NCI-H2107 (cell line): ENCODE data around the gene MCM3AP.

Experiments used
- DNase-seq: peaks from one replicate; lab custom pipeline; 2025; lab: John Stamatoyannopoulos, UW

Gene MCM3AP

DNA sequence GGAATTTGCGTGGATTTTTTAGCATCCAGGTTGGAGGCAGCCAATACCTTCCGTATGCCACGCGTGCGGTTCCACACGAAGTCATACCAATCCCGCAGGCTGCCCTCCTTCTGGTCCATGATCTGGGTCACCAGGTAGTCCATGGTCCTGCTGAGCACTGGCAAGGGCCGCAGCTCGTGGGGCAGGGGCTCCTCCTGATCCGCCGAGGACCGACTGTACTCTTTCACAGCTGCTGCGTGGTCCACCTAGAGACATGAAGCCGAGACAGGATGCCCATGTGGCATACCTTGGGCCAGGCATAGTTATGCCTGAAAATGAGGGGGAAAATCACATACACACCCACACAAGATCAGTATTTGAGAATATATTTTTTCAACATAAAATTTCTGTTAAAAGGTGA, 12.1 kb downstream of the MCM3AP start:
- no peak for DNase-seq

DNA sequence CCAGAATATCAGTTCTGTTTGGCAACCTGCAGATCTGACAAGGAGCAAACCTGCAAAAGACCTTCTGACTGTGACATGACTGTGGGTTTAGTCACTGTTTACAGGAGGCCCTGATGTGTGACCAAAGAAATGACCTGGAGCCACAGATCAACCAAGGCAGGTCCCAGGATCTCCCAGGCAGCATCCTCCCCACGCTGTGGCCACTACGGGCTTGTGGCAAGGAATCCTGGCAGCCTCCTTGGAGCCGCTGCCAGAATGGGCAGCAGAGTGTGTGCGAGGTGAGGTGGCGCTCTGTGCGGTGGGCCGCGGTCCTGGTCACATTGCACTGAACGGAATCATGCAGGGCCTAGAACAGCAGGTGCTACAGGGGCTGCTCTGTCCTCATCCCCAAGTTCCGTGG, 15.9 kb downstream of the MCM3AP start:
- DNase-seq = no peak

DNA sequence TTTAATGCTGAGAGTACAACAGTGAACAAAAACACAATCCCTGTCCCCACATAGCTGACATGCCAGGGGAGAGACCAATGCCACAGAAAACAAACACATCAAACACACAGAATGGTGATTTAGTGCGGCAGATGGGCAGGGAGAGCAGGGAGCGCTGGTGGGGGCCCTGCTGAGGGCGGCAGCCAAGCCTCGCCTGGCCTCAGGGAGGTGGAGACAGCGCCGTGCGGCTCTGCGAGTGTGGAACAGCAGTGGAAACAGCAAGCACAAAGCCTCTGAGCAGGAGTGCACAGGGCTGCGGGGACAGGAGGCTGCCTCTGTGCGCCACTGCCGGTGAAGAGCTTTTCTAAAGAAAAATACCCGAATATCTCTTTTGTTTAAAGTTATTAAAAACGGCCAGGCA, 17.0 kb downstream of the MCM3AP start:
- DNase-seq = no peak

DNA sequence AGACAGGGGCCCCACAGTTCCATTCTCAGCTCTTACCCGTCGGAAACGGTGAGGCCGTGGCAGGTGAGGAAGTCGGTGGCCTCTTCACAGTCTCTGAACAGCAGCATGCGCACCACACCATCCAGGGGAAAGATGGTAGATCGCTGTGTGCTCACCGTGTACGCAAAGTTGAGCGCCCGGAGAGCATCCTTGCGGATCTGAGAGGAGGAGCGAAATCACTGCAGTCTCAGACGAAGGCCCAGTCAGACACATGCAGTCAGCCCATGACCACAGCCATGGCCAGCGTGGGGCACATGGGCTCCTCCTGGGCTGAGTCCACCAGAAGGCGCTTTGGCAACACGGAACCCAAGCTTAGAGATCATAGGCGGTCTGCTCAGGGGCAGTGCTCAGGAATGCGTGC, 18.5 kb downstream of the MCM3AP start:
- DNase-seq = no peak

DNA sequence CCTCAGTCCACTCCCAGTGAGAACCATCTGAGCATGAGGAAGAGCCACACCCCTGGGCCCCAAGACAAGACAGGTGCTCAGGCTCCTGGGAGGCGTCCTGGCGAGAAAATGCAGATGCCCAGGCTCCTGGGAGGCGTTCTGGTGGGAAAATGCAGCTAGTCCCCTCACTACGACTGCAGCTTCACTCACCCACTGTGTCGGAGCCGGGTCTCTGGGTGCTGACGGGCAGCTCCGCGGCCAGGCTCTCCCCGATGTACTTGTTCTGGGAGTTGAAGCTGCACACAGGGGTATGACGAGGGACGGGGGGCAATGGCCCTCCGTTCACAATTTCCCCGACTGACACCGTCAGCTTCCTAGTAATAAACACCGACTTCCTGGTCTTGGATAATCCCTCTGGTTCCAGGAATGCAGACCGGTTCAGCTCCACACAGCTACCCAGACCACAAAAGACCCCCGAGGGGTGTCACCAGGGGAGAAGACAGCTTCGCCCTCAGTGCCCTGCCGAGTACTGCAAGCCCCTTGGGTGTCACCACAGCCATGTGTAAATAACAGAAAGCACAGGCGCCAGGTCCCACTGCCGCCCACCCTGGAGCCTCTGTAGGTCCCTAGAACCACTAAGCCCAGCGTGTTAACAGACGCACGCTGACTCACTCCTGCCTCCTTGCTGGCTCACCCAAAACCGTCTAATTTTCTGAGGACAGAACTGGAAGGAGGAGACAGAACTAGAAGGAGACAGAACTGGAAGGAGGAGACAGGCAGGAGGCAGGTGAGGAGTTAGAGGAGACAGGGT, 19.5 kb downstream of the MCM3AP start:
- DNase-seq = no peak

DNA sequence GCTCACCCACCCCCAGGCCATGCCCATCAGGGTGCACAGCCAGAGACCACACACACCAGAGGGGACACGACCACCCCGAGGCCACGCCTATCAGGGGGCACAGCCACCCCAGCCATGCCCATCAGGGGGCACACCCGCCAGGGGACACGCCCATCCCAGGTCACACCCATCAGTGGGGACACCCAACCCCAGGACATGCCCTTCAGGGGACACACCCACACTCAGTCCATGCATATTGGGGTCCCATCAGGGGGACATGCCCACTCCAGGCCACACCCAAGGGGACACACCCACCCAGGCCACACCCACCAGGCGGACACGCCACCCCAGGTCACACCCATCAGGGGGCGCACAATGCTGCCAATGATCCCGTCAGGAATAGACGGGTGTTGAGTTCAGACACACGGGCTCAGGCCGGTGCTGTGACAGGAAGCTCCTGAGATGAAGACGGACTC, 20.7 kb downstream of the MCM3AP start:
- DNase-seq = no peak

DNA sequence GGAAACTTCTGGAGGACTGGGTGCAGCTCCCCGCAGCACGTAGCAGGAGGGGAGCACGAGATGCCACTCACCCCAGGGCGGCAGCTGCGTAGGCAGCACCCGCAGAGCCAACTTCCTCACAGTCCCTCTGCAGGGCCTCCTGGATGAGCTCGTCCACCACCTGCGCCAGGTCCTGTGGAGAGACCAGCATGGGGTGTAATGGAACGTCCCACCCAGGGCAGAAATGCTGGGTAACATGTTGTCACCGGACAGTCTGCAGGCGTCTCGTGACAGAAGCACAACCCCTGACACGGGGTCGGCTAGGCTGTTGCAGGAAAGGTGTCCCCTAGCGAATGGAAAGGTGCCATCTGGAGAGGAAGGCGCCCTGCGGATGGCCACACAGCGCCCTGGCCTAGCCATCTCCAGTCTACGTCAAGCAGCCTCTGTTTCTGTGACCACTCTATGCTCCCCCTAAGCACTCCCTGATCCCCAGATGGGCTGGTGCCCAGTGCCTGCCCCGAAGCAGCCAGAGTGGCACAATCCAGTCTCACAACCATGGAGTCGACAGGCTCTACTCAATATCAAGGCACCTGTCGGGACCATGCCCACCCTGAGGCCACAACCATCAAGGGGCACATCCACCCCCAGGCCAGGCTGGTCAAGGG, 21.2 kb downstream of the MCM3AP start:
- no peak for DNase-seq

DNA sequence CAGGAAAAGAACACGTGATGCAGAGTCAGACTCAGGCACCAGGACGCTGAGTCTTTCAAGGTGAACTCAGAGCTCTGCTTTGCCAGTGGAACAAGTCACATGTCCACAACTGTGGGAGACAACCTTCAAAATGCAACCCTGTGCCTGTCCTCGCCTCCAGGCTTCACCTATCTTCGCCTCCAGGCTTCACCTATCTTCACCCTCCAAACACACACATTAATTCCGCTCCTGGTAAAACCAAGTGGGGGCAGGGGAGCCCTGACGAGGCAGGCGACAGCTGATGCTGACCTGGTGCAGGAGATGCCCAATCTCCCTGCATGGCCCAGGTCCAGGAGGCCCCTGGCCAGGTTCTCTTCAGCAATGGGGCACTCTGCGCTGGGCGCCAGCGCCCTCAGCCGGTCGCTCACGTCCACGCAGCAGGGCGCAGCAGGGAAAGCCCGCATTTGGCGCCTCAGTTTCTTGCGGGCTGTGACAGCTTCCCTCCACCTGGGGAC, 28.9 kb downstream of the MCM3AP start:
- DNase-seq = no peak

DNA sequence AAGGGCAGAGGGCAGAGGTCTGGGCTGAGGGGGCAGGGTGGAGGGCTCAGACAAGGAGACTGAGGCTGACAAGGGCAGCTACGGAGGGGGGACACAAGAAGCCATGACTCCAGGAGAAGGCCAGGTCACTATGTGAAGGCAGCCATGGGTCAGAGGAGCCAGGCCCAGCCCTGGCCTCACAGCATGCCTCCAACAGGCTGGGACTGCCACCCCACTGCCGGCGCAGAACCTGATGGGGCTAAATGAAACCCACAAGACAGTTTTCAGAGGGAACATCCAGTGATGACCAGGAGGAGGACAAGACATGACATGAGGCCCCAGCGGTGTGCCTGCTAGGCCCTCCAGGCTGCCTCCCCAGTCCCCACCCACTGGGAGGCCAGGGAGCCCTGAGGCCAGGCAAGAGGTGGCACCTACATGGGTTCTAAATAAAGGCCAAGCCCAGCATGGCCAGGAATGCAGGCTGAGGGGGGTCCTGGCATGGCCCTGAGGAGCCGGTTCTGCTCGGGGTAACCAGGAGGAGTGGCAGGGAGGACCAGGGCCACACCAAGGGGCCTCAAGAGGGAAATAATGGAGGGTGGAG, 29.6 kb downstream of the MCM3AP start:
- no peak for DNase-seq

DNA sequence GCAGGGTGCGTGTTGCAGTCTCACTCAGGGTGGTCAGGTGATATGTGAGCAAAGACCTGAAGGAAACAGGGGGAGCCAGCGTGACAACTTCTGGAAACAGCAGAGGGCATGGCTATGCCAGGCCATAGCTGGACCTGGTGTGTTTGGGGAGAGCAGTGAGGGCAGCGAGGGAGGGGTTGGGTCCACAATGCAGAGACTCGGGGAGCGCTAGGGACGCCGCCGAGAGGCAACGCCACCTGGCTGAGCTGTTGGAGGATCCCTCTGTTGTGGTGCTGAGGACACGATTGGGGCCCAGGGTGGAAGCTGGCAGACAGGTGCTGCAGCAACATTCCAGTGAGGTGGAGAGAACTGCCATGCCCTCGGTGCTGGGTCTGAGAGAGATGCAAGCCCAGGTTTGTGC, 30.2 kb downstream of the MCM3AP start:
- DNase-seq = no peak

DNA sequence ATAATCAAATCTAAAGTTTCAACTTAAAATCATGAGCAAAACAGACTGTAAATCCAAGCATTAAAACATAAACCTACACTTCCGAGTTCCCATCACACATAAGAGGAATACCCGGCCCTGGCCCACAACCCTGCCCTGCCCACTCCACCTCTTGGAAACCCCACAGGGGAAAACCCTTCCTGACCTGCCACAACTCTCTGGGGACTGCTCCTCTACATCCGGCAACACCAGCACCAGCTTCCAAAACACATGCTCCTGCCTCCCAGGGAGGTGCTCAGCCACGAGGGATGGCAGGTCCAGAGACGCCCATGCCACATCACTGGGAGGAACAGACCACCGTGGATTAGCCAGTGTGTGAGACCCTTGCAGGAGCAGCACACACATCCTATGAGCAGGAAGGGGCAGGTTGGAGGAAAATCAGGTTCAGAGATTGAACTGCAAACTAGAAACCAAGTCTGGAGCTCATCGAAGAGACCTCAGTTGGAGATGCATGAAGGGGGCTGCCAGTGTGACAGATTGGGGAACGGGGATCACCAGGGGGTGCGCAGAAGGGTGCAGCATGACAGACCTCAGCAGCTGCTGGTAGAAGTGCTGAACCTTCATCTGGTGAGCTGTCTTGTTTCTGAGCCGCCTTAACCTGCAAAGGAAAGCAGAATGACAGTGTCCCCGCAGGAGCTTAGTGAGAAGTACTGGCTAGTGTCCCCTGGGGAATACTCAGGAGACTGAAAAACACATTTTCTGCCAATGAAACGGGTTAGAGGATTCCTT, 31.0 kb downstream of the MCM3AP start:
- DNase-seq = no peak

DNA sequence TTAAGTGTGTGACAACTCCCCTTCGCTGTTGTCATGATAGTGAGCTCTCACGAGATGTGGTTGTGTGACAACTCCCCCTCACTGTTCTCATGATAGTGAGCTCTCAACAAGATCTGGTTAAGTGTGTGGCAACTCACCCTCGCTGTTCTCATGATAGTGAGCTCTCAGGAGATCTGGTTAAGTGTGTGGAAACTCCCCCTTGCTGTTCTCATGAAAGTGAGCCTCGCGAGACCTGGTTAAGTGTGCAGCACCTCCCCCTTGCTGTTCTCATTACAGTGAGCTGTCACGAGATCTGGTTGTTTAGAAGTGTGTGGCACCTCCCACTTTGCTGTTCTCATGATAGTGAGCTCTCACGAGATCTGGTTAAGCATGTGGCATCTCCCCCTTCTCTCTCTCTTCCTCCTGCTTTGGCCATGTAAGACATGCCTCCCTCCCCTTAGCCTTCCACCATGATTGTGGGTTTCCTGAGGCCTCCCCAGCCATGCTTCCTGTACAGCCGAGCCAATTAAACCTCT, 31.7 kb downstream of the MCM3AP start:
- peak; percentile 54 for DNase-seq

DNA sequence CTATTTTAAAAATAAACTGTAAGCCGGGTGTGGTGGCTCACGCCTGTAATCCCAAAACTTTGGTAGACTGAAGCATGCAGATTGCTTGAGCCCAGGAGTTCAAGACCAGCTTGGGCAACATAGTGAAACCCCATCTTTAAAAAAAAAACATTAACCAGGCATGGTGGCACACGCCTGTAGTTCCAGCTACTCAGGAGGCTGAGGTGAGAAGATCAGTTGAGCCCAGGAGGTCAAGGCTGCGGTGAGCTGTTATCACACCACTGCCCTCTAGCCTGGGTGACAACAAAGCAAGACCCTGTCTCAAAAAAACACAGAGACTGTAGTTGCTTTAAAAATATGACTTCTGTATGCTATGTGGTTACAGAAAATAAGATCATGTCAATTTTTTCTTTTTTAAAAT, 32.6 kb downstream of the MCM3AP start:
- no peak for DNase-seq

DNA sequence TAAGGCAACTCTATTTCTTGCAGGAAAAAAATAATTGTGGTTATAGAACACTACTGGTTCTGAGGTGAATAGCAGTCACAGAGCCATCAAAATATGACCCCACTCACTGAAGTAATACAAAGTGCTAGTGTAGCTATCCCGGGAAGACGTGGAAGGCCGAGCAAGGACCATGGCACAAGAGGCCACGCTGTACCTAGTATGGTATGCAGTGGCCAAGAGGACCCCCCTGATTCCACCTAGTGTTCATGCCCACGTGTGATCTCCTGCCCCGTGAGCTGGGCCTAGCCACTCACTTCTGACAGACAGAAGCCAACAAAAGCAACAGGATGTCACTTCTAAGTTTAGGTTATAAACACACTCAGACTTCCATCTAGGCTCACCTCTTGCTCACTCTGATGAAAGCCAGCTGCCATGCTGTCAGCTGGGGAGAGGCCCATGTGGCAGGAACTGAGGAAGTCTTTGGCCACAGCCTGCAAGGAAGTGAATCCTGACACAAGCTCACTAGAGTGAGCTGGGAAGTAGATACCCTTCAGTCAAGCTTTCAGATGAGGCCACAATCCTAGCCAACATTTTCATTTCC, 35.2 kb downstream of the MCM3AP start:
- no peak for DNase-seq

DNA sequence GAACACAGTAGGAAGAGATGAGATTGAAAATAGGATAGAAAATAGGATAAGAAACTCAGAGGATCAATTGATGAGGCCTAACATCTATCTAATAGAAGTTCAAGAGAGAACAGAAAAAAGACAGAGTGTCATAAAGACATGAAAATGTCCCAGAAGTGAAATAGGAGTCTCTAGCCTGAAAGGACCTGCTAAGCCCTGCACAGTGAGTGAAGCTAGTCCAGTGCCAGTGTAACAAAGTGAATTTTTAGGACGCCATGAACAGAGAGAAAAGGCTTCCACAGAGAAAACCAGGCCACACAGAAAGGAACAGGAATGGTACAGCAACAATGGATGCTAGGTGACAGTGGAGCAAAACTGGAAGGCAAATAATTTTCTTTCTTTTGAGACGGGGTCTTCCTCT, 36.6 kb downstream of the MCM3AP start:
- DNase-seq = no peak

DNA sequence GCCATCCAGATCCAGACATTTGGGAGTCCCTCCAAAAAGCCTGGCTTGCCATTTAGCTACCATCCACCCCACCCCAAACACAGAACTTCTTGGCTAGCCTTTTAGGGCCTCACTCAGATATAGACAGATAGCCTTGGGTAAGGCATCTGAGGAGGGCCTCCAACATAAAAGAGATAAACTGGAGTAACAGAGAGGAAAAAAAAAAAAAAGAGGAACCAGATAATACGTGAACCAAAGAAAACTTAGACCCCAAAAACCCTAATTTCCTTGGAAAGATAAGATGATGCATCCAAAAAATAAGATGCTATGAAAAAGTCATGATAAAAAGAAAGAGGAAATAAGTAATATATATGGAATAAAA, 37.0 kb downstream of the MCM3AP start:
- DNase-seq = no peak

DNA sequence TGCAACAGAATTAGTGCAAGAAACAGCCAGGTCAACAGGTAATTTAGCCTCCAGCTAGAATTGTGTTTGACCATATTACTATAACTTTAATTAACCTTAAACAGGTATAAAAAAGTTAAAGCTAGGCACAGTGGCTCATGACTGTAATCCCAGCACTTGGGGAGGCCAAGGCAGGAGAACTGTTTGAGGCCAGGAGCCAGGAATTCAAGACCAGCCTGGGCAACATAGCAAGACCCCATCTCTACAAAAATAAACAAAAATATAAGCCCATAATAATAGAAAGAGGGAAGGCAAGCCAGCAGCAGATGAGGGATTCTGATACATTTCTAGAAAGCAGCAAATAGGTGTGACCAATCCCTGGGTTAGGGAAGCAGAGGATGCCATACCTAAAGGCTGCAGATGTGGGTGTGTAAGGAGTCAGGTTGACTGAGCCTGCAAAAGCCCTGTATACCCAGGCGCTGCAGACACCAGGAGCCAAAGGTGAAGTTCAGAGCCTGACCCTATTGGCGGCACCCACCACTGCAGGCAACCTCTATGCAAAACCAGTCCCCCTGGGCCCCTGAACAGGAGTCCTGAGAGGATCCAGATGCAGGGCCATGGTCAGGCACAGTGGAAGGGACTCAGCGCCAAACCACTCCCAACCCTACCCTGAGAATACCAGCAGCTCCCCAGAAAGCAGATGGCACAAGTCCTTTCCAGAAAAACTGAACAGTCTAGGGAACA, 37.6 kb downstream of the MCM3AP start:
- DNase-seq = no peak

DNA sequence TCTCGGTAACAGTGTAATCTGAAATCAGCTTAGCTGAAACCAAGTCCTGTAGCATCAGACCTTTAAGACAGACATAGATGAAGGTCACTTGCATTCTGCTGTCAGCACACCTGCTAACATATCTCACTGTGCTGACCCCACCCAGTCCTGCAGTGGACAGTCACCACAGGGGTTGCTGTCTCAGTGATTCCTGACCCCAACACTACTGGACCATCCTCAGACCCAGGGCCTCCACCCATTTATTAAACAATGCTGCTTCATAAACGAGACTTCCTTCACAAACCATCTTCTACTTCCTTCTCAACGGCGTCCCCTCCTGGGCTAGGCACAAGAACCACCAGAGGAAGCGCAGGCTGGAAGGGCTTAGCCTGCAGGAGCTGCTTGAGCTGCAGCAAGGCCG, 39.1 kb downstream of the MCM3AP start:
- DNase-seq = no peak

DNA sequence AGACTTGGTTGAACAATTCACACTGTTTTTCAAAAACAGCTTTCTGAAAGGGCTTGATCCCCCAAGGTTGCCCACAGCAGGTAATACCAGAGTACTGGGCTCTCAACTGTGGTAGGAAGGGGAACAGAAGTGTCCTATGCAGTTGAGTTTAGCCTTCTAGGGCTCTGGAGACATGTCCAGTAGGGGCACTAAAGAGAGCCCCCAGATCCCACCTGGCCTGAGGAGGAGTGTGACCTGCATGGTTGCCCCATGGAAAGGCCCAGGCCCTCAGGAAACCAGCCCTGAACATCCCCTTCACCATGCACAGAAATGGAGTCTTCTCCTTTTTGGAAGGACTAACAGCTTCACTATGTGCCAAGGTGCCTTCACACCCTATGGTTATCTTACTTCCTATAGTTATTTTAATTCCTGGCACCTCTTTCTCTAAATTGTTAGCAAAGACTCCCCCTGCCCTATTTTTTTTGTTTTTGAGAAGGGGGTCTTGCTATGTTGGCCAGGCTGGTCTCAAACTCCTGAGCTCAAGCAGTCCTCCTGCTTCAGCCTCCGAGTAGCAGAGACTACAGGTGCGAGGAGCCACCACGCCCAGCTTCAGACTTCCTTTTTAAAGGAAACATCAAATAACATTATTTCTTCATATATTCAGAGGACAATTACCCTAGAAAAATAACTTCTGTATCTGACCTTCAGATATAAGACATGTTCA, 40.0 kb downstream of the MCM3AP start:
- no peak for DNase-seq

DNA sequence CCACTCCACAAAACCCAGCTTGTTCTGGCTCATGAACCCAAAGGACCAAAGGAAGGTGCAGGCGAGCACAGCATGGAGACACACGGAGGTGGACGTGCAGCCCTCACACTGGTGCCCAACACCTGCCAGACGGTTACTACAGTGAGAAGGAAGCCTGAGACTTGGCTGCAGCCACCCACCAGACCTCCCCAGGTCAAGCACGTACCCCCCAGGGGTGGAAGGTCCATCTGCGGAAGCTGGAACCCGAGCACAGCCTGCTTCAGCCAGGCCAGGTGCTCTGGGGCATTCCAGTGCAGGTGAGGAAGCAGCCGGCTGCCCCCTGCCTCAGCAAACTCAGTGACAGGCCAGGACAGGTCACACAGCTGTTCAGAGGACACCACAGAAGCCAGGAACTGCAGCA, 40.8 kb downstream of the MCM3AP start:
- DNase-seq = no peak

DNA sequence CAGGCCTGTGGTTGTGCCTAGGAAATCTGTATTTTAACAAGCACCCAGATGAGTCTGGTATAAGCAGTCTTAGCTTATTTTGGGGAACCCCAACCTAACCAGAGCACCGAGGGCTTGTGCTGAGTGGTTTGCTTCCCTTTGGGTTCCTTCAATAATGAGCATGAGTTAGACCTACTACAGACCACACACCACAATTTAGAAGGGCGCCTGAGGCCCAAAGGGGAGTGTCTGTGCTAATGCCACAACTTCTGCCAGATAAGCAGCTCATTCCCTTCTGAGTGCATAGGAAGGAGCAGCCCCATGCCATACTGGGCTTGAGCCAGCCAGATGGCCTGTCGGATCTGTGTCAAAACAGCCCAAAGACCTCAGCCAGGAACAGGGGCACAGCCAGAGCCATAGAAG, 41.5 kb downstream of the MCM3AP start:
- DNase-seq = no peak
